ENCODE results near the gene EEFSEC. TPM values are rescaled to one million over a fixed set of nuclear protein-coding genes. Genes with fewer than 3 reads are reported as not detected.

The EEFSEC gene
- total RNA-seq, 4 donors from 2014 or later, result 9.1 to 17.4 (median 15.8) TPM

DNA sequence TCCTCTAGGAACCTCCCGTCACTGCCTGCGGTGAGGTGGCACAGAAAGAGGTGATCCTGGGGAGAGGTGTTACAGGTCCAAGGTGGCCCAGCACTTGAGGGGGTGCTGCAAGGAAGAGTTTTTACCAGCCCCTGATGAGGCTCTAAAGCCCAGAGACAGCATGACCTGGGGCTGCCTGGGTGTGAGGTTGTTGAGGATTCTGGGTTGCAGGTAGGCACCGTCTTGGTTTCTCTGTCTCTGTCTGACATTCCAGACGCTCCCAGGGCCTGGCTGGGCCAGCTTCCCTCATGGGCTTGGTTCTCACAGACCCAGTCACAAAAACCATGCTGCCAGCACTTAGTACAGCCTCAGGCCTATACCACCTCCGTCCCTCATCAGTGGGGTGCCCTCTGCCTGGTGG, 282.3 kb downstream of the EEFSEC start:
- DNase-seq (ENCODE audit: extremely low spot score), result no peak
- 93% methylated on average over 3 of the region's 5 CpGs for WGBS
- Histone ChIP-seq H3K9me3 (no peaks in the 10 kb centered on the region), H3K4me1 (peaks cover 6 to 15% (median 14%) of the 10 kb centered on the region in 4 donors), H3K27ac (replicated peaks in 1 of 4) (no peak overlapping the region), H3K27me3 (peaks cover 0 to 77% (median 26%) of the 10 kb centered on the region in 4 donors), H3K36me3 (no peaks in the 10 kb centered on the region), H3K4me3 (no peak overlapping the region)
- intact Hi-C loops (cut with DNase I), result no loop called here
- TF ChIP-seq POLR2A (IDR thresholded peaks at IDR 0.05; ENCODE audit: low read depth), result no peak
- no peak for TF ChIP-seq EP300 (IDR thresholded peaks at IDR 0.05)

DNA sequence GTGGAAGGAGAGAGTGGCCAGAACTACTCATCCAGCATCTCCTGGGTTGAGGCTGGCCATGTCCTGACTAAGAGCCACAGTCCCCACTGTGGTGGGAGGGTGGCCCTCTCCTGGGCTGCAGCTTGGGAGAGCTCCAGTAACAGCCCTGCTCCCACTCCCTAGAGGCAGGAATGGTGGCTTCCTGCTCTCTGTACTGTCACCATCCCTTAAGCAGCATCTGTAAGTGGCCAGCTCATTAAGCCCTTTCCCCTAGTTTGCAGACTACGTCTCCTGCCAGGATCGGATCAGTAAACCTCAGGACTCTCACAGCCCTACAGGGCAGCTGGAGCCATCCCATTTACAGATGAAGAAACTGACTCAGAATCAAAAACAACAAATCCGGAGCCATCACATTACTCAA, 282.9 kb downstream of the EEFSEC start:
- Histone ChIP-seq H3K4me3 (no peak overlapping the region), H3K27ac (replicated peaks in 1 of 4) (no peak overlapping the region), H3K4me1 (peaks cover 6 to 15% (median 14%) of the 10 kb centered on the region in 4 donors), H3K36me3 (no peaks in the 10 kb centered on the region), H3K27me3 (peaks cover 0 to 70% (median 25%) of the 10 kb centered on the region in 4 donors), H3K9me3 (no peaks in the 10 kb centered on the region)
- no peak for DNase-seq (ENCODE audit: extremely low spot score)
- intact Hi-C loops (cut with DNase I), result no loop called here
- TF ChIP-seq, protein P1, sequence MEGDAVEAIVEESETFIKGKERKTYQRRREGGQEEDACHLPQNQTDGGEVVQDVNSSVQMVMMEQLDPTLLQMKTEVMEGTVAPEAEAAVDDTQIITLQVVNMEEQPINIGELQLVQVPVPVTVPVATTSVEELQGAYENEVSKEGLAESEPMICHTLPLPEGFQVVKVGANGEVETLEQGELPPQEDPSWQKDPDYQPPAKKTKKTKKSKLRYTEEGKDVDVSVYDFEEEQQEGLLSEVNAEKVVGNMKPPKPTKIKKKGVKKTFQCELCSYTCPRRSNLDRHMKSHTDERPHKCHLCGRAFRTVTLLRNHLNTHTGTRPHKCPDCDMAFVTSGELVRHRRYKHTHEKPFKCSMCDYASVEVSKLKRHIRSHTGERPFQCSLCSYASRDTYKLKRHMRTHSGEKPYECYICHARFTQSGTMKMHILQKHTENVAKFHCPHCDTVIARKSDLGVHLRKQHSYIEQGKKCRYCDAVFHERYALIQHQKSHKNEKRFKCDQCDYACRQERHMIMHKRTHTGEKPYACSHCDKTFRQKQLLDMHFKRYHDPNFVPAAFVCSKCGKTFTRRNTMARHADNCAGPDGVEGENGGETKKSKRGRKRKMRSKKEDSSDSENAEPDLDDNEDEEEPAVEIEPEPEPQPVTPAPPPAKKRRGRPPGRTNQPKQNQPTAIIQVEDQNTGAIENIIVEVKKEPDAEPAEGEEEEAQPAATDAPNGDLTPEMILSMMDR (IDR thresholded peaks at IDR 0.05), result no peak
- TF ChIP-seq EP300 (IDR thresholded peaks at IDR 0.05) (no peak), POLR2AphosphoS5 (IDR thresholded peaks at IDR 0.05) (no peak), POLR2A (IDR thresholded peaks at IDR 0.05; ENCODE audit: low read depth) (no peak)
- WGBS, result 87% methylated on average over 3 of the region's 3 CpGs

DNA sequence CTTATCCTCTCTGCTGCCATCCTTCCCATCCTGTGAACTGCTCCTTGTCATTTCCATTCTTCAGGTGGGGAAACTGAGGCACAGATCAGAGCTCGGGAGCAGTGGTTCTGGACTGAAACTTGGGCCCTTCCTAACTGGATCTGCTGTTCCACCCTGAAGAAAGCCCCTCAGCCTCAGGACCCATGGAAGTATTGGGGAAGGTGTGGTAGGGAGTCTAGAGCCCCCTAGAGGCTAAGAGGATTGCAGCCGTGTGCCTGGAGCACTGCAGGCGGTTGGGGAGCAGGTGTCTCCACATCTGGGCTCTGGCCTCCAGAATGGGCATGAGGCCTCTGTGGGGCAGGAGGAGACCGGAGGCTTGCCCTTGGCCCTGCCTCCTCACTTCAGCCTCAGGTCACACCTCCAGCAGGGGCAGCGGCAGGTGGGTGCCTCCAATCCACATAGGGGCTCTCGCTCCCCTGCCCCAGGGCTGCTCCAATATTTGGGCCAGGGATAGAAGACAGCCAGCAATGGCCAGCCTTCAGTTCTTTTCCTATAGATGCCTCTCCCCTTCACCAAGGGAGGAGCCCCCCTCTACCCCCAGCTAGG, 285.3 kb downstream of the EEFSEC start:
- WGBS, result 40% methylated on average over 1 of the region's 6 CpGs

DNA sequence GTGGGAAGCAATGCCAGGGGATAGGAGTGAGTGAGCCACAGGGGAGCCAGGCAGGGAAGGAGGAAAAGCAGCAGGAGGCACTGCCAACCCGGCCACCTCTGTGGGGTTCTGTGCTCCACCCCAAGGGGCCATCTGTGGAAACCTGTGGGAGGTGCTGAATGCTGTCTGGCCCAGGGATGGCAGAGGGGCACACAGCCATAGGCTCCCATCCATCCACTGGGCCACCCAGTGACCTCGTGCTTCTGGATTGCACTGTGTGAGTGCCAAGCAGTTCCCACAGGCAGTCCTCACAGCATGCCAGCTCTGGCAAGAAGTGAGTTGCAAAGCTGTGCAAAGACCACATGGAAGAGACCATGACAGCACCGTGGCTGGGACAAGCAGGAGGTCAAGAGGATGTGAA, 285.9 kb downstream of the EEFSEC start:
- H3K27ac ChIP-seq (replicated peaks in 1 of 4), result no peak overlapping the region
- WGBS, result 77% methylated on average over 3 of the region's 3 CpGs
- TF ChIP-seq, protein P1 (IDR thresholded peaks at IDR 0.05), result no peak
- no peak for TF ChIP-seq EP300 (IDR thresholded peaks at IDR 0.05)
- TF ChIP-seq POLR2A (IDR thresholded peaks at IDR 0.05; ENCODE audit: low read depth), result no peak
- TF ChIP-seq POLR2AphosphoS5 (IDR thresholded peaks at IDR 0.05), result no peak
- peaks cover 0 to 49% (median 5%) of the 10 kb centered on the region in 4 donors for H3K27me3 ChIP-seq
- no peaks in the 10 kb centered on the region for H3K36me3 ChIP-seq
- intact Hi-C loops (cut with DNase I), result no loop called here
- H3K4me1 ChIP-seq, result no peaks in the 10 kb centered on the region
- H3K9me3 ChIP-seq, result no peaks in the 10 kb centered on the region
- DNase-seq (ENCODE audit: extremely low spot score), result no peak
- H3K4me3 ChIP-seq, result no peak overlapping the region

More for the DNA sequence above, 285.3 kb downstream of the EEFSEC start:
- TF ChIP-seq POLR2A (IDR thresholded peaks at IDR 0.05; ENCODE audit: low read depth) (no peak), EP300 (IDR thresholded peaks at IDR 0.05) (no peak), POLR2AphosphoS5 (IDR thresholded peaks at IDR 0.05) (no peak)
- TF ChIP-seq, protein P1 (IDR thresholded peaks at IDR 0.05), result no peak
- DNase-seq (ENCODE audit: extremely low spot score), result no peak
- Histone ChIP-seq H3K4me3 (no peak overlapping the region), H3K9me3 (no peaks in the 10 kb centered on the region), H3K27me3 (peaks cover 0 to 49% (median 7%) of the 10 kb centered on the region in 4 donors), H3K4me1 (no peaks in the 10 kb centered on the region), H3K36me3 (no peaks in the 10 kb centered on the region), H3K27ac (replicated peaks in 1 of 4) (no peak overlapping the region)
- intact Hi-C loops (cut with DNase I), result no loop called here

DNA sequence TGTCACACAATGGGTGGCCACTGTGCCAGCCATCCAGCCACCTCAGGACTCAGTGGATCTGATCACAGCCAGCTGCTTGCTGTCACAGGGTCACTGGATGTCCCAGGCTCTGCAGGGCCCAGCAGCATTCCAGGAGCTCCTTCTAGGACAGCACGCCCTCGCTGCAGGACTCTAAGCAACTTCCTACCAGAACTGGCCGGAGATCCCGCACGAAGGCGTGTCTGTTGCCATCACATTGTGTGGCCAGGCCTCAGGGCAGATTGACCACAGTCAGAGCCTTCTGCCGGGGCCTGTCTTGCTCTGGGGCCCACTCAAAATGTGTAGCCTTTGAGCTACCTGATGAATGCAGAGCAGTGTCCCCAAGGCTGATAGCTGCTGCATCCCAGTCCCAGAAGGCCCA, 288.8 kb downstream of the EEFSEC start:
- H3K36me3 ChIP-seq, result no peaks in the 10 kb centered on the region
- 79% methylated on average over 7 of the region's 7 CpGs for WGBS
- H3K27me3 ChIP-seq, result peaks cover 0 to 29% (median 0%) of the 10 kb centered on the region in 4 donors
- TF ChIP-seq EP300 (IDR thresholded peaks at IDR 0.05) (no peak), POLR2A (IDR thresholded peaks at IDR 0.05; ENCODE audit: low read depth) (no peak), POLR2AphosphoS5 (IDR thresholded peaks at IDR 0.05) (no peak)
- TF ChIP-seq, protein P1 (IDR thresholded peaks at IDR 0.05), result no peak
- no peaks in the 10 kb centered on the region for H3K4me1 ChIP-seq
- no peak for DNase-seq (ENCODE audit: extremely low spot score)
- H3K27ac ChIP-seq (replicated peaks in 1 of 4), result no peak overlapping the region
- H3K9me3 ChIP-seq, result no peaks in the 10 kb centered on the region
- intact Hi-C loops (cut with DNase I), result no loop called here
- no peak overlapping the region for H3K4me3 ChIP-seq
